ENCODE results near the gene CMBL.
"Not testable (repeated sequence)": the region's sequence is repeated elsewhere in the genome, so short reads cannot be mapped to it uniquely, and the experiment has no call there.

The CMBL gene

DNA sequence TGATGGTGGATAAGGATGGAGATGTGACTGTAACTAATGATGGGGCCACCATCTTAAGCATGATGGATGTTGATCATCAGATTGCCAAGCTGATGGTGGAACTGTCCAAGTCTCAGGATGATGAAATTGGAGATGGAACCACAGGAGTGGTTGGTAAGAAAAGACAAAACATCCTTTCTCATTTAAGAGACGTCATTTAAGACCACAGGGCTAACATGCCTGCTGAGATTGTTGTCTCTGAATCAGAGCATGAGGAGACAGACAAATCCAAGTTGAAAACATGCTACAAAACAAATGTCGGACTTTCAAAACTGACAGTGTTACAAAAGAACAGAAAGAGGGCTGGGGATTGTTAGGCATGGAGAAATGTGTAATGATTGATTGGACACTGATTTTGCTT, 53.0 kb downstream of the CMBL start:
- TF ChIP-seq POLR2AphosphoS5 (IDR thresholded peaks at IDR 0.05; ENCODE audit: borderline replicate concordance, low read depth, low read length) (no peak), FOXP2 (optimal IDR thresholded peaks at IDR 0.05; ENCODE audit: control extremely low read depth, extremely low read length, insufficient read depth) (no peak)
- H3K9ac ChIP-seq (ENCODE audit: insufficient read length), result no peak overlapping the region
- DNase-seq (ENCODE audit: low read depth, low spot score), result no peak
- no peaks in the 10 kb centered on the region for H3K9me3 ChIP-seq (ENCODE audit: low read depth, low read length)
- no peak overlapping the region for H3K4me3 ChIP-seq
- H3K36me3 ChIP-seq (ENCODE audit: insufficient read depth, low read length), result peaks cover 88% of the 10 kb centered on the region
- no peak overlapping the region for H3K27ac ChIP-seq

DNA sequence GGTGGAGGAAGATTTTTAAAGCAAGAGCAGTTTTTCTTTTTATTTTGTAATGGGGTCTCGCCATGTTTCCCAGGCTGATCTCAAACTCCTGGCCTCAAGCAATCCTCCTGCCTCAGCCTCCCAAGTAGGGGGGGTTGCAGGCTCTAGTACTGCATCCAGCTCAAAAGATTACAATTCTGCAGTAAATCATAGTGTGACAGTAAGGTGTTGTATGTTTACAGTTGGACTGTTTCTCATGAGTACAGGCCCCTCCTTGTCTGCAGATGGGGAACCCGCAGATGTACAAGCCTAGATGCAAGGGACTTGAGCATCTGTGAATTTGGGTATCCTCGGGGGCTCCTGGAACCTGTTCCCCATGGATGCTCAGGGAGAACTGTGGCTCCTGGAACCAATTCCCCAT, 54.3 kb downstream of the CMBL start:
- no peak overlapping the region for H3K27ac ChIP-seq
- no peak for DNase-seq (ENCODE audit: low read depth, low spot score)
- TF ChIP-seq FOXP2 (optimal IDR thresholded peaks at IDR 0.05; ENCODE audit: control extremely low read depth, extremely low read length, insufficient read depth) (no peak), EZH2 (IDR thresholded peaks at IDR 0.05) (no peak), POLR2AphosphoS5 (IDR thresholded peaks at IDR 0.05; ENCODE audit: borderline replicate concordance, low read depth, low read length) (no peak)
- no peaks in the 10 kb centered on the region for H3K9me3 ChIP-seq (ENCODE audit: low read depth, low read length)
- H3K9ac ChIP-seq (ENCODE audit: insufficient read length), result no peak overlapping the region
- H3K4me3 ChIP-seq, result no peak overlapping the region
- H3K36me3 ChIP-seq (ENCODE audit: insufficient read depth, low read length), result peaks cover 75% of the 10 kb centered on the region

DNA sequence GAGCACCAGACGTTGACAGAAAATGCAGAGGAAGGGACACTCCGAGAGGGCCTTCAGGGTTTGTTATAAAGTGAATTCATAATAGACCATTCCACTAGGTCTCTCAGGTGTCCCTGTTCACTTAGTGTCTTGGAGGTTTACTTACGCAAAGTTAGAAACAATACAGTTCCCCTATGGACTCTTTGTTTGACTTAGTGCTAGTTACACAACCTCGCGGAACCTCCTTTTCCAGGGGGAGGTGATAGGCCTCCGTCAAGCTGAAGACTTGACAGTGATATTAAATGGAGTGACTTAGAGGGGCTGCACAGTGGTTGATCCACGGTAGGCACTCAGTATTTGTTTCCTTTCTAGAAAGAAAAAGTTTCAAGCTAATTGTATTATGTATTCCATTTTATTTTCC, 56.3 kb downstream of the CMBL start:
- Histone ChIP-seq H3K9ac (ENCODE audit: insufficient read length) (peak overlapping the region; percentile 97), H3K9me3 (ENCODE audit: low read depth, low read length) (no peaks in the 10 kb centered on the region), H3K4me3 (peak overlapping the region; percentile 95), H3K27ac (peak overlapping the region; percentile 100), H3K36me3 (ENCODE audit: insufficient read depth, low read length) (peaks cover 60% of the 10 kb centered on the region)
- TF ChIP-seq EZH2 (IDR thresholded peaks at IDR 0.05) (no peak), POLR2AphosphoS5 (IDR thresholded peaks at IDR 0.05; ENCODE audit: borderline replicate concordance, low read depth, low read length) (no peak), FOXP2 (optimal IDR thresholded peaks at IDR 0.05; ENCODE audit: control extremely low read depth, extremely low read length, insufficient read depth) (no peak)
- DNase-seq (ENCODE audit: low read depth, low spot score), result no peak

DNA sequence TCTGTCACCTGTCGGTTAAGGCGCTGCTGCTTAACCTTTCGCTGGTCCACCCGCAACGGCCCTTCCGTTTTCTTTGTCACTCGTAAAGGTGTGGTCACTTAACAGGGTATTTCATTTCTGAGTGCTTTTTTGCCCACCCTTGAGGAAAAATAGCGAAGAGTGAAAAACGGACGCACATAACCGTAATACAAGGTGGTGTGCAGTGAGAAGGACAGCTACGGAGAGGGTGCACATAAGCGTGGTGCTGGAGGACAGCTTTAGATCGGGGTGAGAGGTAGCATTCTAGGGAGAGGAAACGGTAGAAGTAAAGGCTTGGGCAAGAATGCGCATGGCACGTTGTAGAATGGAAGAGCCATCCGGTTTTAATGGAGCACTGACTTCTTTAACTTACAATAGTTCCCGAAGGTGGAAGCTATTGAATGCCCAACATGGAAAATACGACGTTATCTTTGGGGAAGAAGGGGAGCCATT, 56.9 kb downstream of the CMBL start:
- H3K36me3 ChIP-seq (ENCODE audit: insufficient read depth, low read length), result peaks cover 54% of the 10 kb centered on the region
- peak overlapping the region; percentile 100 for H3K27ac ChIP-seq
- peak overlapping the region; percentile 97 for H3K9ac ChIP-seq (ENCODE audit: insufficient read length)
- no peaks in the 10 kb centered on the region for H3K9me3 ChIP-seq (ENCODE audit: low read depth, low read length)
- no peak for DNase-seq (ENCODE audit: low read depth, low spot score)
- H3K4me3 ChIP-seq, result peak overlapping the region; percentile 95
- TF ChIP-seq FOXP2 (optimal IDR thresholded peaks at IDR 0.05; ENCODE audit: control extremely low read depth, extremely low read length, insufficient read depth), result no peak
- TF ChIP-seq EZH2 (IDR thresholded peaks at IDR 0.05), result no peak
- TF ChIP-seq POLR2AphosphoS5 (IDR thresholded peaks at IDR 0.05; ENCODE audit: borderline replicate concordance, low read depth, low read length), result no peak

DNA sequence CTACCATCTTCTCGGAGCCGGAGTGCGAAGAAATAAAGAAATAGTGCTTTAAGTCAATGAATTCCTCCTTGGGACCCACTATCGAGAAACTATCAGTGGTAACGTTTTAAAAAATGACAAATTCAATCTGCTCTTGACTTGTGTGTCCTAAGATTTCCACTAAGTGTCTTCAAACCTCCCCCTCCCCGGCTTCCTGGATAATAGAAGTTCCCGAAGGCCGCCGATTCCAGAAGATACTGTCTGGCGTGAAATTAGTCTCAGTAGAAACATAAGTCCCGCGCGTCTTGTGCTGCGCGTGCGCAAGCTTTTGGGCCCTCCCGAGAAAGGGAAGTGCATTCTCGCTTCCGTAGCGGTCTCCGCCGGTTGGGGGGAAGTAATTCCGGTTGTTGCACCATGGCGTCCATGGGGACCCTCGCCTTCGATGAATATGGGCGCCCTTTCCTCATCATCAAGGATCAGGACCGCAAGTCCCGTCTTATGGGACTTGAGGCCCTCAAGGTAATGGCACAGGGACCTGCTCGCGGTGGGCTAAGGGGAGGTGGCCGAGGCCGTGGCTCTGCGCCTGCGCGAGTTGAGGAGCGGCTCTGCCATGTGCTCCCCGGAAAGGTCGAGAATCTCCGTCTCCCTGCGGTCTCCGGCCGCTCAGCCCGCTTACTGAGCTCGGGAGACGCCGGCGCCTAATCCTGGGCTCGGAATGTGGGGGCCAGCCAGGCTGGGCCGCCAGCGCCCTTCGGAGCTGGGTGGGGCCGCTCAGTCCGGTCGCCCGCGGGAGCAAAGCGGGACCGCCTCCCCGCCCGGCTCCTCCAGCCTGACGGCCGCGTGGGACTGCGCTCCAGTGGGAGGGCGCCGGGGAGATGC, 57.5 kb downstream of the CMBL start, which contains the start of gene CCT5:
CCT5 (plus strand) TSS at position 333 of the 858 bp plus-strand sequence; CDS start at position 394, 61 bp downstream.
- Histone ChIP-seq H3K36me3 (ENCODE audit: insufficient read depth, low read length) (peaks cover 47% of the 10 kb centered on the region), H3K9ac (ENCODE audit: insufficient read length) (peak within 1 kb of the TSS; percentile 97), H3K27ac (peak within 1 kb of the TSS; percentile 100), H3K9me3 (ENCODE audit: low read depth, low read length) (no peaks in the 10 kb centered on the region), H3K4me3 (peak within 1 kb of the TSS; percentile 95)
- TF ChIP-seq POLR2AphosphoS5 (IDR thresholded peaks at IDR 0.05; ENCODE audit: borderline replicate concordance, low read depth, low read length) (peak; percentile 95), EZH2 (IDR thresholded peaks at IDR 0.05) (no peak)
- peak; percentile 99 for DNase-seq (ENCODE audit: low read depth, low spot score)

DNA sequence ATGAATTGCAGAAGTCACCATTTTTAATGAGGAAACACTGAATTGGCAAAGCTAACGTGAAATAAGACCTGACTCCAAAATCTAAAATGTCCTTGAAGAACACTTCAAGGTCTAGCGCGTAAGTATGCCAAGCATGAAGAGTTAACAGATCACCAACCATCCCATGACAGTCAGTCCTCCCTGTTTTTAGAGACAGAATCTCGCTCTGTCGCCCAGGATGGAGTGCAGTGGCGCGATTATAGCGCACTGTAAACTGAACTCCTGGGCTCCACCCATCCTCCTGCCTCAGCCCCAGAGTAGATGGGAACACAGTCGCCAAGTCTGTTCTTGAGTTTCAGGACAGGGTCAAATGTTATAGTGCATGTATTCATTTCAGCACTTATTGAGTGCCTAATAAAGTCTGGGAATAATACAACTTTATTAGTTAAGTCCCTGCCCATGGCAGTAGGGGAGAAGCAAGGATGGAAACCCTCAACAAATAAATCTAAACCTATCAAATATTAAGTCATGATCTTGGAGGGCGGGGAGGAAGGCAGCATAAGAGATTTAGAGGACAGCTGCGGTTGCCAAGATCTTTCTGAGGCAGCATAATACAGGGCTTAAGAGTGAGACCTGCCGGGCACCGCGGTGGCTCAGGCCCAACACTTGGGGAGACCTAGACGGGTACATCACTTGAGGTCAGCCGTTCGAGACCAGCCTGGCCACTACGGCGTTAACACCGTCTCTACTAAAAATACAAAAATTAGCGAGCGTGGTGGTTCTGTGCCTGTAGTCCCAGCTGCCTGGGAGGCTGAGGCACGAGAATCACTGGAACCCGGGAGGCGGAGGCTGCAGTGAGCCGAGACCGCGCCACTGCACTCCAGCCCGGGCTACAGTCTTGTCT, 59.1 kb downstream of the CMBL start:
- no peak for TF ChIP-seq POLR2AphosphoS5 (IDR thresholded peaks at IDR 0.05; ENCODE audit: borderline replicate concordance, low read depth, low read length)
- no peak for TF ChIP-seq EZH2 (IDR thresholded peaks at IDR 0.05)
- TF ChIP-seq FOXP2 (optimal IDR thresholded peaks at IDR 0.05; ENCODE audit: control extremely low read depth, extremely low read length, insufficient read depth), result no peak
- H3K9me3 ChIP-seq (ENCODE audit: low read depth, low read length), result no peaks in the 10 kb centered on the region
- DNase-seq (ENCODE audit: low read depth, low spot score), result no peak
- H3K27ac ChIP-seq, result peak overlapping the region; percentile 100
- peak overlapping the region; percentile 97 for H3K9ac ChIP-seq (ENCODE audit: insufficient read length)
- H3K4me3 ChIP-seq, result peak overlapping the region; percentile 95
- peaks cover 32% of the 10 kb centered on the region for H3K36me3 ChIP-seq (ENCODE audit: insufficient read depth, low read length)

DNA sequence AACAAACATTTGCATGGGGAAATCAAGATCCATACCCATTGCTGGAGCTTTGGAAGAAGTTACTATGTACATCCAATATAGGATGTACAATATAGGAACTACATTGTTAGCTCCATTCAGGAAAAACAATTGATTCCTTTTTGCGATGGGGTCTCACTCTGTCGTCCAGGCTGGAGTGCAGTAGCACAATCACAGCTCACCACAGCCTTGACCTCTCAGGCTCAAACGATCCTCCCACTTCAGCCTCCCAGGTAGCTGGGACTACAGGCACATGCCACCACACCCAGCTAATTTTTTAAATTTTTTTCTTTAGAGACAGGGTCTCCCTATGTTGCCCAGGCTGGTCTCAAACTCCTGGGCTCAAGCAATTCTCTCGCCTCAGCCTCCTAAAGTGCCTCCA, 60.5 kb downstream of the CMBL start:
- DNase-seq (ENCODE audit: low read depth, low spot score); H3K4me3 ChIP-seq; H3K9me3 ChIP-seq (ENCODE audit: low read depth, low read length); H3K9ac ChIP-seq (ENCODE audit: insufficient read length); H3K27ac ChIP-seq: not testable (repeated sequence)
- peaks cover 19% of the 10 kb centered on the region for H3K36me3 ChIP-seq (ENCODE audit: insufficient read depth, low read length)

DNA sequence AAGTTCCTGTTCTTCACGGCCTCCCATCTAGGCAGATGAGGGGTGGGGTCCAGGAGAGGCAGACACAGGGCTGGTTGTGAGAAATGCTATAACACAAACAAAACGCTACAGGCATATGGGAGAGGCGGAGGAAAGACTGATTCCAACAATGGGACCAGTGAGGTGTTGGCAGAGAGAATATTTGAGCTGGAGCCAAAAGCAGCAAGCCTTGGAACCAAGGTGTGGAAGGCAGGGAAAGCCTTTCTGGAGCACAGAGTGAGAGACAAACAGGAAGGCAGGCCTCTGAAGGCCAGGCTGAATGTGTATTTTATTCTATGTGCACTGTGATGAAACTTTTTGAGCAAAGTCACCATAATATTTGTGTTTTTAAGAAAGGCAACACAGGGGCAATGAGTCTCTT, 60.9 kb downstream of the CMBL start:
- Histone ChIP-seq H3K9me3 (ENCODE audit: low read depth, low read length) (no peaks in the 10 kb centered on the region), H3K9ac (ENCODE audit: insufficient read length) (no peak overlapping the region), H3K4me3 (no peak overlapping the region), H3K36me3 (ENCODE audit: insufficient read depth, low read length) (peaks cover 14% of the 10 kb centered on the region), H3K27ac (no peak overlapping the region)
- TF ChIP-seq POLR2AphosphoS5 (IDR thresholded peaks at IDR 0.05; ENCODE audit: borderline replicate concordance, low read depth, low read length) (no peak), EZH2 (IDR thresholded peaks at IDR 0.05) (no peak), FOXP2 (optimal IDR thresholded peaks at IDR 0.05; ENCODE audit: control extremely low read depth, extremely low read length, insufficient read depth) (no peak)
- no peak for DNase-seq (ENCODE audit: low read depth, low spot score)
